Astrocyte of the spinal cord (primary cell): ENCODE measurements around the gene PIAS1.

ENCODE experiments used
- DNase-seq: peaks from one replicate; pipeline ENCODE4 v3.0.0; 2011; ENCODE audit warnings: low read depth, low spot score
- H3K4me3 ChIP-seq: 2 replicates; pipeline ENCODE4 v1.5.1; 2011; ENCODE audit warnings: low read depth, mild to moderate bottlenecking, low read length, moderate library complexity
- in situ Hi-C: cut with HindIII; loops from 2 replicates; pipeline ENCODE4 v1.10.0; 2017; ENCODE audit warnings: low sequenced_read_pairs
- TF ChIP-seq, protein P1 (sequence below): IDR thresholded peaks from 2 replicates; pipeline ENCODE4 v1.5.1; 2012; ENCODE audit warnings: low read depth, mild to moderate bottlenecking, low read length, inconsistent platforms

The PIAS1 gene

GRCh38 chr15:68083463-68083862 is 29.3 kb downstream of the PIAS1 start:
- no peak overlapping the region for H3K4me3 ChIP-seq
- no peak for DNase-seq
- TF ChIP-seq, protein P1, sequence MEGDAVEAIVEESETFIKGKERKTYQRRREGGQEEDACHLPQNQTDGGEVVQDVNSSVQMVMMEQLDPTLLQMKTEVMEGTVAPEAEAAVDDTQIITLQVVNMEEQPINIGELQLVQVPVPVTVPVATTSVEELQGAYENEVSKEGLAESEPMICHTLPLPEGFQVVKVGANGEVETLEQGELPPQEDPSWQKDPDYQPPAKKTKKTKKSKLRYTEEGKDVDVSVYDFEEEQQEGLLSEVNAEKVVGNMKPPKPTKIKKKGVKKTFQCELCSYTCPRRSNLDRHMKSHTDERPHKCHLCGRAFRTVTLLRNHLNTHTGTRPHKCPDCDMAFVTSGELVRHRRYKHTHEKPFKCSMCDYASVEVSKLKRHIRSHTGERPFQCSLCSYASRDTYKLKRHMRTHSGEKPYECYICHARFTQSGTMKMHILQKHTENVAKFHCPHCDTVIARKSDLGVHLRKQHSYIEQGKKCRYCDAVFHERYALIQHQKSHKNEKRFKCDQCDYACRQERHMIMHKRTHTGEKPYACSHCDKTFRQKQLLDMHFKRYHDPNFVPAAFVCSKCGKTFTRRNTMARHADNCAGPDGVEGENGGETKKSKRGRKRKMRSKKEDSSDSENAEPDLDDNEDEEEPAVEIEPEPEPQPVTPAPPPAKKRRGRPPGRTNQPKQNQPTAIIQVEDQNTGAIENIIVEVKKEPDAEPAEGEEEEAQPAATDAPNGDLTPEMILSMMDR = no peak
- in situ Hi-C loops = no loop called here

- TF ChIP-seq, protein P1 = no peak
- H3K4me3 ChIP-seq = no peak overlapping the region
- in situ Hi-C loops = no loop called here
- no peak for DNase-seq
Measured at GRCh38 chr15:68085052-68085451, 30.9 kb downstream of the PIAS1 start.

DNA sequence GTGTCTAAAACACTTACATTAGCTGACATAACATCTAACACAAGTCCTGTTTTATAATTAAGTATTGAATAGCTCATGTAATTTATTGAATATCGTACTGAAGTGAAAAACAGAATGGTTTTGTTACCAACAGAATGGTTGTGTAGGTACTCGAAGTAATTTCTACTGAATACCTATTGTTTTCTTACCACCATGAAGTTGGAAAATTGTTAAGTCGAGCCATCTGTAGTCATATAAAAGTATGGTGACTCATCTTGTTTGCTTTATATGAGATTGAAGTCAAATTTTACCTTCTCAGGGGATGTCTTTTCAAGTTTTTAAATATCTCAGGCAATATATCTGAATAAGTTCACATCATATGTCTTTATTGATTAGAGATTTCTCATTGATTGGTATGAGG is 37.6 kb downstream of the PIAS1 start:
- no peak overlapping the region for H3K4me3 ChIP-seq
- TF ChIP-seq, protein P1 = no peak
- in situ Hi-C loops = no loop called here
- DNase-seq = peak; percentile 6

DNA sequence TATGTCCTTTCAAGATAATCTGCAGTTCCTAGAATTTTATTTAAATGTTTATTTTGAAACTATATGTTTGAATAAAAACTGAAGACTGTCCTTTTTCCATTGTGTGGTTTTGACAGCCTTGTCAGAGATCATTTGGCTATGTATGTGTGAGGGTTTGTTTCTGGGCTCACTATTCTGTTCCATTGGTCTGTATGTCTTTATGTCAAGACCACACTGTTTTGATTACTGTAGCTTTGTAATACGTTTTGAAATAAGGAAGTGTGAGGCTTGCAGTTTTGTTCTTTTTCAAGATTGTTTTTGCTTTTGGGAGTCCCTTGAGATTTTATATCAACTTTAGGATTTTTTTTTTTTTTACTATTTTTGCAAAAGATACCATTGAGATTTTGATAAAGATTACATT is 42.0 kb downstream of the PIAS1 start:
- in situ Hi-C loops = no loop called here
- DNase-seq = no peak
- TF ChIP-seq, protein P1 = no peak
- H3K4me3 ChIP-seq = no peak overlapping the region

DNA sequence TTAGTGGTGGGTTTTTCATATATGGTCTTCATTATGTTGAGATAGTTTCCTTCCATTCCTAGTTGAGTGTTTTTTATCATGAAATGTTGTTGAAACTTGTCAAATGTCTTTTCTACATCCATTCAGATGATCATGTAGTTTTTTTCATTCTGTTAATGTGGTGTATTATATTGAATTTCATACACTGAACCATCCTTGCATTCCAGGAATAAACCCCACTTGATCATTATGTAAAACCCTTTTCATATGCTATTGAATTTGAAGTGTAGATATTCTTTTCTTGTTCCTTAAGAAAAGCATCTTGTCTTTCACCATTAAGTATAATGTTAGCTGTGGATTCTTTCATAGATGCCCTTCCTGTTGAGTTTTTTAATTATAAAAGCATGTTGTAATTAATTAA is 42.9 kb downstream of the PIAS1 start:
- in situ Hi-C loops = no loop called here
- no peak overlapping the region for H3K4me3 ChIP-seq
- DNase-seq = peak; percentile 22
- TF ChIP-seq, protein P1 = no peak

DNA sequence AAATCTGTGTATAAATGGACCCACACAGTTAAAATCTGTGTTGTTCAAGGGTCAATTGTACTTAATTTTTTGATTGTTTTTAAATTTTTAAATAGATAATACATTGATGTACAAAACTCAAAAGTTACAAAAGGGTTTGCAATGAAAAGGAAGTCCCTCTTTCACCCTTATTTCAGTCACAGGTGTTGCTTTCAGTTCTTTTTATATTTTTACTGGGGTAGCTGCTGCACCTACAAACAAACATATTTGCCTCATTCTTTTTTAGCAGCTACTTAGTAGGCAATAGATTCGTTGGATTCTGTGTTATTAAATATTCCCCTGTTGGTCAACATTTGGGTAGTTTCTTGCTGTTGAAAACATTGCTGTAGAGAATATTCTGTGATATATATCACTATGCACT is 44.4 kb downstream of the PIAS1 start:
- DNase-seq = no peak
- H3K4me3 ChIP-seq = no peak overlapping the region
- in situ Hi-C loops = no loop called here
- TF ChIP-seq, protein P1 = no peak

- TF ChIP-seq, protein P1 = no peak
- no peak overlapping the region for H3K4me3 ChIP-seq
- in situ Hi-C loops = no loop called here
- no peak for DNase-seq
Measured at GRCh38 chr15:68100194-68100593, 46.1 kb downstream of the PIAS1 start.
